SK-MEL-5 (cell line): ENCODE measurements around the gene TOGARAM1. TPM values are rescaled to one million over a fixed set of nuclear protein-coding genes. Genes with fewer than 3 reads are reported as not detected.

Experiments used
- DNase-seq: peaks from one replicate; pipeline ENCODE4 v3.0.0-alpha.2; 2016; ENCODE audit warnings: low read depth, low spot score
- in situ Hi-C: cut with HindIII; loops from 2 replicates; pipeline ENCODE4 v1.10.0; 2016; ENCODE audit warnings: low sequenced_read_pairs, high pct_unique_total_duplicates, low pct_unique_long_range_greater_than_20kb
- total RNA-seq: library from RNA; depleted of rRNA; stranded (reverse); fragments of >200 nt; shearing (Covaris generic); gene quantifications from 2 replicates; pipeline ENCODE4 v1.2.3, GENCODE V29; 2014

TOGARAM1 gene
- total RNA-seq, 1 experiment from 2014 or later = 19.1 TPM

DNA sequence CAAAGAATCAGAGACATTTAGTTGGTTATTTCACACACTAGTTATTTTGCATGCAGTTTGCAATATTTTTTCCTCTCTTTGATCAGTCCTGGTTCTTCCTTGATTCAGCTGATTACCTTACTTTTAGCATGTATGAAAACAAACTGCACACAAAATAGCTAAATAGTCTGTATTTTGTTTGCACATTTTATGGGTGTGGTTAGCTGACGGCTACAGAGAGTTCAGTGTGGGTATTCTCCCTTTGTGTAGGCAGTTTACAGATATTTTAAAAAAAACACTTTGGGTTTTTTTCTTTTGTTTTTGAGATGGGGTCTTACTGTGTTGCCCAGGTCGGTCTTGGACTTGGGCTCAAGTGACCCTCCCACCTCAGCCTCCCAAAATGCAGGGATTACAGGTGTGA is 28.5 kb downstream of the TOGARAM1 start:
- in situ Hi-C loops = no loop called here
- DNase-seq = no peak

DNA sequence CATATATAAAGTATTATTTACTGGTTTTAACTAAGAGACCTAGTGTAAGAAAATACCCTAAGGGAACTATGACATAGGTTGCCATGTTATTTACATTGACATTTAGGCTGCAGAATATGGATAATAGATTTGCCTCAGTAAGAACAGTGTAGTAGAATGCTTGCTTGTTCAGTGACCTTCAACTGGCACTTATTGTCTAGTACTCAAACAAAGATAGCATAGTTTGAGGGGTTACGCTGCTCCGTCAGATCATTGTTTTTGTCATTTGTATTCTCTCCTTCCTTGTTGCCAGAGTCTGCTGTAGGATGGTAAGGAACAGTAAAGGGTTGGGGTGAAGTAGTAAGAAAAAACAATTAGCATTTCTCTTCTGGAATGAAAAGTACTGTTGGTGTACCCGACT is 33.2 kb downstream of the TOGARAM1 start:
- DNase-seq = peak; percentile 94
- in situ Hi-C loops = no loop called here

DNA sequence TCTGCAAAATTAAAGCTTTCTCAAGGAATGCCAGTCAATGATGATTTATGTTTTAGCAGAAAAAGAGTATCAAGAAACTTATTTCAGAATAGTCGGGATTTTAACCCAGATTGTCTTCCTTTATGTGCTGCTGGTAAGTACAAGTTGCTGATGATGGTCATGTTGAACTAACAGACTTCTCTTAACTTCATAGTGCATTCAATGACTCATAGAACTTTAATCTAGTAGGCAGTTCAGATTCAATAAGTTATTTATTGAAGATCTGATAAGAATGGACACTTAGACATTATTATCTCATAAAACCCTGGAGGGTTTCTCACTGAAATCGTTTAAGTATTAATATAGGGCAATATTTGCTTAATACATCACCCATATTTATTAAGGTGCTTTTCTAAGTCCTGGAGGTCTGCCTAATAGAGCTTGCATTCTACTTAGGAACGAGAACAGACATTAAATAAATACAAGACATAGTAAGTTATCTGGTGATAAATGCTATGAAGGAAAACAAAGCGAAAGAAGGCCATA is 33.8 kb downstream of the TOGARAM1 start:
- in situ Hi-C loops = no loop called here
- no peak for DNase-seq

DNA sequence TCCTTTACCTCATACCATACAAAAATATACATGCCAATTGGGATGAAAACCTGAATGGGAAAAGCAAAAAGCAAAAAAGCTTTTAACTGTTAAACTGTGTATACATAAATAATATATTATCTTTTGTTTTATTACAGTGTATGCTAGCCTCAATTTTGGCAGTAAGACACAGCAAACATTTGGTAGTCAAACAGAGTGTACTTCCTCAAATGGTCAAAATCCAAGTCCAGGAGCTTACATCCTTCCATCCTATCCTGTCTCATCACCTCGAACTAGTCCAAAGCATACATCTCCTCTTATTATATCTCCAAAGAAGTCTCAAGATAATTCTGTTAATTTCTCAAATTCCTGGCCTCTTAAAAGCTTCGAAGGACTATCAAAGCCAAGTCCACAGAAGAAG is 41.9 kb downstream of the TOGARAM1 start:
- in situ Hi-C loops = no loop called here
- DNase-seq = no peak

DNA sequence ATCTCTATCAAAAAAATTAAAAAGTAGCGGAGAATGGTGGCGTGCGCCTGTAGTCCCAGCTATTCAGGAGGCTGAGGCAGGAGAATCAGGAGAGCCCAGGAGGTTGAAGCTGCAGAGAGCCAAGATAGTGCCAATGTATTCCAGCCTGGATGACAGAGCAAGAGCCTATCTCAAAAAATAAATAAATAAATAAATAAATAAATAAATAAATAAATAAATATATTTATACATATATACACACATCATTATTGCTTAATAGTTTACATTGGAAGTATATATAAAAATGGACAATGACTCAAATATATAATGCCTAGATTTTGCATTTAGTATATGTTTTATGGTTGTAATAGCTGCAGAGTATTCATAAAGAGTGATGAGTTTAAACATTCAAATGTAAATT is 53.1 kb downstream of the TOGARAM1 start:
- in situ Hi-C loops = no loop called here
- DNase-seq = no peak

DNA sequence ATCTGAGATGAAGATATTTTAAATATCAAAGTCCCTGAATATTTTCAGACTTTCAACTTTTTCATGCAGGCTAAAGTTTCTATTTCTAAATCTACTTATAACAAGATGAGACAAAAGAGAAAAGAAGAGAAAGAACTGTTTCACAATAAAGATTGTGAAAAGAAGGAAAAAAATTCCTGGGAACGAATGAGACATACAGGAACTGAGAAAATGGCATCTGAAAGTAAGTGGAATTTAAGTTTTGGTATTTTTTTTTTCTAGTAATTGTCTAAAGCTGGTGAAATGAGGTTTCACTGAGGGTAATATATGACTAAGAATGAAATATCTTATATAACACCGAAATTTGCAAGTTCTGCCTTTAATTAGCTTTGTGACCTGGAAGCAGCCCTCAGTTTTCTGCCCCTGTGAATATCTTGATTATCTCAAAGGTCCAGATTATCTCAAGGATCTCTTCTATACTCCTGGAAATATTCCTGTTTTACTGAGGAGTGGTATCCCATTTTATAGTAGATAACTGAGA is 66.2 kb downstream of the TOGARAM1 start:
- in situ Hi-C loops = no loop called here
- DNase-seq = no peak

DNA sequence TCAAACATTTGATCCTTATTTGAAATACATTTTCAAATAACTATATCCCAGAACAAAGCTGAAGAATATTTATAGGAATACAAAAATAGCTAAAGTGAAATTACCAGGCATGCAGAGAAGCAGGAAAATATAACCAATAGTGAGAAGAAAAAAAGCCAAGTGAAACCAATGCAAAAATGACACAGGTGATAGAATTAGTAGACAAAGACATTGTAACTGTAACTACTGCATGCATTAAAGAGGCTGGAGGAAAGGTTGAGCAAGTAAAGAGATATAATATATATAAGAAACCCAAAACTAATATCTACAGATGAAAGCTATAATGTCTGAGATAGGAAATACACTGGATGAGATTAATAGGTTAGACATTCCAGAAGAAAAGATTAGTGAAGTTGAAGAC is 72.7 kb downstream of the TOGARAM1 start:
- DNase-seq = no peak
- in situ Hi-C loops = no loop called here

DNA sequence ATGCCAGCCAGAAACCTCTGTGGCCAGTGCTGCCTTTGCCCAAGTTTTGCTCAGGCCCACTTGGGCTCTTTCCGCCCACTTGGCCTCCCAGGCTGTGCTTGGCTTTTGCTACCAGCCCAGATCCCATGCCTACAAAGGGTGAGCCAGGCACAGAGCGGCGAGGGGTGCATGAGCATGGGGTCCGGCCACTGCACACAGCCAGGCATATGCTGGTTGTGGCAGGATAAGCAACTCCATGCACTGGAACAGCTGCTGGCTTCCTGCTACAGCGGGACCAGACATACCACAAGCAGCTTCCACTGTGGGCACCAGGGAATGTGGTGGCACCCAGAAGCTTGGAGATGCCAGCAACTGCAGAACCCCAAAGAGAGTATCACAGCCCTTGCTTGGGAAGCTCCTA is 76.3 kb downstream of the TOGARAM1 start:
- in situ Hi-C loops = no loop called here
- no peak for DNase-seq

DNA sequence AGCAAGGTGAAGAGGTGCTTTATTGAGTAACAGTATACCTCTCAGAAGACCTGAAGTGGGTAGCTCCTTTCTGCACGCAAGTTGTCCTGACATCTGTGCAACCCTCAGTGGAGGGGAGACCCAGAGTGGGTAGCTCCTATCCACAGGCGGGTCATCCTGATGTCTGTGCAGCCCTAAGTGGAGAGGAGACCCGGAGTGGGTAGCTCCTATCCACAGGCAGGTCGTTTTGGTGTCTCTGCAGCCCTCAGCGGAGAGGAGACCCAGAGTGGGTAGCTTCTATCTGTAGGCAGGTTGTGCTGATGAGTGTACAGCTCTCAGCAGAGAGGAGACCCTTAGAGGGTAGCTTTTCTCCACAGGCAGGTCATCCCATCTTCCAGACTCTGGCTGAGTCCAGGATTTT is 76.9 kb downstream of the TOGARAM1 start:
- no peak for DNase-seq
- in situ Hi-C loops = no loop called here

DNA sequence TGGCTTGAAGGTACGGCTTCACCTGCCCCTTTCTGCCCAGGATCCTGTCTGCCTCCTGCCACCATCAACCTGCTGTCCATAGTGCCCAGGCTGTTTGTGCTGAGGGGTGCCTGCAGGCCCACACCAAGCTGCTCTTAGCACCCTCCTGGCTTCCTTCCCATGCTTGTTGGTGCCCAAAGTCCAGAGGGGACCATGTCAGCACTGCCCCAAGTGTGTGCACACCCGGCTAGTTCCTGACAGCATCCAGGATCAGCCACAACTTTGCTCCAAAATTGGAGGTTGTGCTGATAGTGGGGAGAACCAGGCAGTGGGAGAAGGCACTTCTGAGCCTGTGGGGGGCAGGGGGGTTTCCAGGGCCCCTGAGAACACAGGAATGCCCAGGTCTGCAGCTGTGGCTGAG is 77.4 kb downstream of the TOGARAM1 start:
- DNase-seq = no peak
- in situ Hi-C loops = no loop called here

DNA sequence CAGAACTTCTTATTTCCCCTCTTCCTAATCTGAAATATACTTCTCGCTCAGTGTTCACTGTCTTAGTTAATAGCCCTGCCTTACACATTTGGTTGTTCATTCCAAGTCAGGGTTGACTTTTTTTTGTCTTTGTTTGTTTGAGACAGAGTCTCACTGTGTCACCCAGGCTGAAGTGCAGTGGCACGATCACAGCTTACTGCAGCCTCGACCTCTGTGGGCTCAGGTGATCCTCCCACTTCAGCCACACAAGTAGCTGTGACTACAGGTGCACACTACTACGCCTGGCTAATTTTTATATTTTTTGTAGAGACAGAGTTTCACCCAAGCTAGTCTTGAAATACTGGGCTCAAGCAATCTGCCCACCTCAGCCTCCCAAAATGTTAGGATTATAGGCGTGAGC is 79.7 kb downstream of the TOGARAM1 start:
- DNase-seq = no peak
- in situ Hi-C loops = no loop called here

DNA sequence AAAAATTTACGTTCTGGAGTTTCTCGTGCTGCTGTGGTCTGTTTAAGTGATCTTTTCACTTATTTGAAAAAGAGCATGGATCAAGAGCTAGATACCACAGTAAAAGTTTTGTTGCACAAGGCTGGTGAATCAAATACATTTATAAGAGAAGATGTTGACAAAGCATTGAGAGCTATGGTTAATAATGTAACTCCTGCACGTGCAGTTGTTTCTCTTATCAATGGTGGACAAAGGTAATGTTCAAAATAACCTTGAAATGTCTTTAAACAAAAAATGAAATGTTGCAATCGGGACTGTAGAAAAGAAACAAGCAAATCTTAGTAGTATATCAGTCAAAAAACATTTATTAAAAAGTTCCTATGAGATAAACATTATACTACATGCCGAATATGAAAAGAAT is 82.6 kb downstream of the TOGARAM1 start:
- DNase-seq = no peak
- in situ Hi-C loops = no loop called here

DNA sequence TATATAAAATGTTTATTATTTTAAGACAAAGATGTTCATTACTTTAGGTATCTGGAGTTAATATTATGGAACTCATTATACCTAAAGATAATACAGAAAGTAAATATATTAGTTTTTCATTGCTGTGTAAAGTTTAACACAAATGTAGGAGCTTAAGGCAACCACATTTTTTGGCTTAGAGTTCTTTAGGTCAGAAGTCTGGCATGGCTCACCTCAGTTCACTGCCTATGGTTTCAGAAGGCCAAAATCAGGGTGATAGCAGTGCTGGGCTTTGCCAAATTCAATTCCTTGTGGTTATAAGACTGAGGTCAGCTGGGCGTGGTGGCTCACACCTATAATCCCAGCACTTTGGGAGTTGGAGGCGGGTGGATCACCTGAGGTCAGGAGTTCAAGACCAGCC is 86.4 kb downstream of the TOGARAM1 start:
- DNase-seq = no peak
- in situ Hi-C loops = no loop called here

DNA sequence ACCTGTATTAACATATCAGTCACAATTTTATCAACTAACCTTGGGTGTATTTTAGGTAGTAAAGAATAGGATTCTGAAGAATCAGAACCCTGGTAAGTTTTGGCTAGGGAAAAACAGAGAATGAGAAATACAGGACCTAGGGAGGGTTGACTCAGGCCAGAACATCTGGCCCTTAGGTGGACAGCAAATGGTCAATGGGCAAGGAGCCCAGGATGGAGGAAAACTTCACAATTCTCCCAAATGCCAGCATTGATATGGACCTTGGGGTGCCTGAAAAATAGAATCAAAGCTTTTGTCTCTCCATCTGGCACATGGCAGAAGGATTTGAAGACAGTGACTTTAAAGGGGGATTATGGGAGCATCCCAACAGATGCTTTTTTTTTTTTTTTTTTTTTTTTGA is 89.2 kb downstream of the TOGARAM1 start:
- in situ Hi-C loops = no loop called here
- no peak for DNase-seq

DNA sequence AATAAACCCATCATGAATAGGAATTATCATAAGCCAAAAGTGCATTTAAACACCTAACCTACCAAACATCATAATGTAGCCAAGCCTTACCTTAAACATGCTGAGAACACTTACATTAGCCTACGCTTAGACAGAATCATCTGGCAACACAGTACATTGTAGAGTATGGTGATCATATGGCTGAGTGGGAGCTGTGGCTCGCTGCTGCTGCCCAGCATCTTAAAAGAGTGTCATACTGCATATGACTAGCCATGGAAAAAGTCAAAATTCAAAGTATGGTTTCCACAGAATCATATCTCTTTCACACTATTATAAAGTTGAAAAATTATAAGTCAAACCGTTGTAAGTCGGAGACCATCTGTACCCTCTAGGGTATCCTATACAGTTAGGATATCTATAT is 89.9 kb downstream of the TOGARAM1 start:
- in situ Hi-C loops = no loop called here
- DNase-seq = no peak

DNA sequence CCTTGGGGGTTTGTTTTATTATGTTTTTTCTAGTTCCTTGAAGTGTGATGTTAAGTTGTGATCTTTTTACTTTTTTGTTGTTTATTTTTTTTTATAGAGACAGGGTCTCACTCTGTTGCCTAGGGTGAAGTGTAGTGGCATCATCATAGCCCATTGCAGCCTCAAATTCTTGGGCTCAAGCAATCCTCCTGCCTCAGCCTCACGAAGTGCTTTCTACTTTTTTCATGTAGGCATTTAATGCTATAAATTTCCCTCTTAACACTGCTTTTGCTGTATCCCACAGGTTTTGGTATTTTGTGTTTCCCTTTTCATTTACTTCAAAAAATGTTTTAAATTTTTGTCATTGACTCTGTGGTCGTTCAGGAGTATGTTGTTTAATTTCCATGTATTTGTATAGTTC is 95.4 kb downstream of the TOGARAM1 start:
- DNase-seq = no peak
- in situ Hi-C loops = no loop called here

DNA sequence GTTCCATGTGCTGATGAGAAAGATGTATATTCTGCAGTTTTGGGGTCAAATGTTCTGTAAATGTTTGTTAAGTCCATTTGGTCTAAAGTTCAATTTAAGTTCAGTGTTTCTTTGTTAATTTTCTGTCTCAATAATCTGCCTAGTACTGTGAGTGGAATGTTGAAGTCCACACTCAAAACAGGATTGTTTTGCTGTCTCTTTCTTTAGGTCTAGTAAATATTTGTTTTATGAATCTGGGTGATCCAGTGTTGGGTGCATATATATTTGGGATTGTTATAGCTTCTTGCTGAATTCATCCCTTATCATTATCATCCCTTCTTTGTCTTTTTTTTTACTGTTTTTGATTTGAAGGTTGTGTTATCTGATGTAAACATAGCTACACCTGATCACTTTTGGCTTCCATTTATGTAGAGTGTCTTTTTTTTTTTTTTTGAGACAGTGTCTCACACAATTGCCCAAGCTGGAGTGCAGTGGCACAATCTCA is 95.9 kb downstream of the TOGARAM1 start:
- in situ Hi-C loops = no loop called here
- no peak for DNase-seq

DNA sequence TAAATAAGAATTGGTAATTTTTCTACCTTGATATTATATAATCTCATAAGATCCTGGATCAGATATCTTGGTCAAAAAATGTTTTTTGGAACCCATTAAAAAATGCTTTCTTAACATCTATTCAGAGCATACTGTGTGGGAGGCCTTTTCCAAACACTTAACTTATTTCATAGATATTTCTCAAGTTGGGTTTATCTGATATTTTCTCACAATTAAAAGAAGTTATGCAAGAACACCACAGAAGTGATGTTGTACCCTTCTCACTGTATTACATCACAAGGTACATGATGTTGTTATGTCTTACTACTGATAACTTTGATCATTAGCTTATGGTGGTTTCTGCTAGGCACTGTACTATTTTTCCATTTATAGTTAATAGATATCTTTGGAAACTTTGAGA is 98.6 kb downstream of the TOGARAM1 start:
- in situ Hi-C loops = no loop called here
- no peak for DNase-seq

DNA sequence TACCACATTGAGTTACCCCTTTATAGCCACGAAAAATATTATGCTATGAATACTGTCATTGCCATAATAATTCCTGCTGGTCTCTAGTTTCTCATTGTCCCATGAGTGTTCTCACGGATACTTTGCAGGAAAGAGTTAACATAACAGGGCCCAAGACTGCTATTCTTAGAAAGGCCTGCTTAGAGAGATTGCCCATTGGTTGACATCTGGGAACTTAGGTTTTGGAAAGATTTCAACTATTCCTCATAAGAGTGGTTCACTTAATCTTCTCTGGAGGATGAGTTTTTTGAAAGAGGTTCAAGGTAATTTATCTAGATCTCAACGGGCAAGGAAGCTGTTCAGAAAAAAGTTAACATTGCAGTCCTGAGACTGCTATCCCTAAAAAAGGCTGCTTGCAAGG is 103.5 kb downstream of the TOGARAM1 start:
- no peak for DNase-seq
- in situ Hi-C loops = no loop called here

DNA sequence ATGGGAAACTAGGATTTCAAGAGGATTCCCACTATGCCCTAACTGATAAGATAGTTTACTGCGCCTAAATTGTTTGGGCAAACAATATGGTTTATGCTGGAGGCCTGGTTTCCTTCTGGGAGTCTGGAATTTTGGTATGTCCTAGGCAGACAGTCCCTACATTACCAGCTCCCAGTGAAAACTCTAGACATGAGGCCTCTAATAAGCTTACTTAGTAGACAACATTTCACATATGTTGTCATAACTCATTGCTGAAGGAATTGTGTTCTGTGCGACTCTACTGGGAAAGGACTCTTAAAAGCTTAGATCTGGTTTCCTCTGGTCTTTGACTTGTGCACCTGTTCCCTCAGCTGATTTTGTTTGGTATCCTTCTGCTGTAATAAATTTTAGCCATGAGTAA is 104.0 kb downstream of the TOGARAM1 start:
- in situ Hi-C loops = no loop called here
- no peak for DNase-seq
